ENCODE results near the gene COMMD1.

DNA sequence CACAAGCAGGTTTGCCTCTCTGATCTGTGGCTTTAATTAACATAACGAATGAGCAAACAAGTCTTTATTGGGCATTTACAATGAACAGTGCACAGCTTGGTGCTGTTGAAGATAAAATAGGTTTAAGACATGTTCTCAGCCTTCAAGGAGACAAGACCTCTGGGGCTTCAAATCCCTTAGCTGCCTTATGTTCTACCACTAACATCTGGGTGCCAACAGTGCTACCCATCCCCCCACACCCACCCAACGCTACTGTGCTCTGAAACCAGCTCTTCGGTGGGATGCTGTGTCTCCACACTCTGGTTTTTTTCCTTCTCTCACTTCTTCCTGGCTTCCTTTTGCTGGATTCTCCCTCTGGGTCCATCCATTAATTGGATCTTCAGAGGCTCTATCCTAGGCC lies 276.4 kb downstream of the COMMD1 start:
- TF ChIP-seq, protein P1, sequence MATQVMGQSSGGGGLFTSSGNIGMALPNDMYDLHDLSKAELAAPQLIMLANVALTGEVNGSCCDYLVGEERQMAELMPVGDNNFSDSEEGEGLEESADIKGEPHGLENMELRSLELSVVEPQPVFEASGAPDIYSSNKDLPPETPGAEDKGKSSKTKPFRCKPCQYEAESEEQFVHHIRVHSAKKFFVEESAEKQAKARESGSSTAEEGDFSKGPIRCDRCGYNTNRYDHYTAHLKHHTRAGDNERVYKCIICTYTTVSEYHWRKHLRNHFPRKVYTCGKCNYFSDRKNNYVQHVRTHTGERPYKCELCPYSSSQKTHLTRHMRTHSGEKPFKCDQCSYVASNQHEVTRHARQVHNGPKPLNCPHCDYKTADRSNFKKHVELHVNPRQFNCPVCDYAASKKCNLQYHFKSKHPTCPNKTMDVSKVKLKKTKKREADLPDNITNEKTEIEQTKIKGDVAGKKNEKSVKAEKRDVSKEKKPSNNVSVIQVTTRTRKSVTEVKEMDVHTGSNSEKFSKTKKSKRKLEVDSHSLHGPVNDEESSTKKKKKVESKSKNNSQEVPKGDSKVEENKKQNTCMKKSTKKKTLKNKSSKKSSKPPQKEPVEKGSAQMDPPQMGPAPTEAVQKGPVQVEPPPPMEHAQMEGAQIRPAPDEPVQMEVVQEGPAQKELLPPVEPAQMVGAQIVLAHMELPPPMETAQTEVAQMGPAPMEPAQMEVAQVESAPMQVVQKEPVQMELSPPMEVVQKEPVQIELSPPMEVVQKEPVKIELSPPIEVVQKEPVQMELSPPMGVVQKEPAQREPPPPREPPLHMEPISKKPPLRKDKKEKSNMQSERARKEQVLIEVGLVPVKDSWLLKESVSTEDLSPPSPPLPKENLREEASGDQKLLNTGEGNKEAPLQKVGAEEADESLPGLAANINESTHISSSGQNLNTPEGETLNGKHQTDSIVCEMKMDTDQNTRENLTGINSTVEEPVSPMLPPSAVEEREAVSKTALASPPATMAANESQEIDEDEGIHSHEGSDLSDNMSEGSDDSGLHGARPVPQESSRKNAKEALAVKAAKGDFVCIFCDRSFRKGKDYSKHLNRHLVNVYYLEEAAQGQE (IDR thresholded peaks at IDR 0.05; ENCODE audit: insufficient read depth in 1 of 2, low read depth in 2 of 2, low read length in 2 of 2): no peak
- TF ChIP-seq SIN3A (IDR thresholded peaks at IDR 0.05; ENCODE audit: borderline replicate concordance, insufficient read depth, low read length) (no peak), POLR2AphosphoS5 (IDR thresholded peaks at IDR 0.05; ENCODE audit: low read depth, low read length) (no peak), TAF1 (IDR thresholded peaks at IDR 0.05; ENCODE audit: borderline replicate concordance, insufficient read depth, low read length) (no peak), FOXP2 (optimal IDR thresholded peaks at IDR 0.05; ENCODE audit: borderline replicate concordance, extremely low read depth, extremely low read length, insufficient read depth) (no peak)
